Loucy (cell line): Measurements from ENCODE around the gene TIGD7.
A peak's percentile ranks its signal among the peaks of the same experiment; 100 is the strongest.
"Not testable (repeated sequence)": the region's sequence is repeated elsewhere in the genome, so short reads cannot be mapped to it uniquely, and the experiment has no call there.

Experiments used
- H2AFZ ChIP-seq: fragments of 200-600 bp; sonication (generic); 2 replicates; pipeline ENCODE4 v1.6.0; 2016; ENCODE audit warnings: antibody characterized with exemption, mild to moderate bottlenecking, low read length, moderate library complexity
- H3F3A ChIP-seq: fragments of 200-600 bp; 2 replicates; pipeline ENCODE4 v1.6.0; 2016; ENCODE audit warnings: antibody characterized with exemption, low read depth, mild to moderate bottlenecking
- H3K27me3 ChIP-seq: fragments of 200-600 bp; sonication (generic); 2 replicates; pipeline ENCODE4 v1.6.1; 2014; ENCODE audit warnings: low read length, mild to moderate bottlenecking; ENCODE audit not compliant: insufficient read depth, poor library complexity, severe bottlenecking
- H3K36me3 ChIP-seq: fragments of 200-600 bp; sonication (generic); 2 replicates; pipeline ENCODE4 v1.6.1; 2016; ENCODE audit warnings: low read length; ENCODE audit not compliant: insufficient read depth
- H3K4me1 ChIP-seq: fragments of 200-600 bp; sonication (generic); 2 replicates; pipeline ENCODE4 v1.5.1; 2014; ENCODE audit warnings: low read length, mild to moderate bottlenecking; ENCODE audit not compliant: insufficient read depth, poor library complexity, severe bottlenecking
- H3K4me2 ChIP-seq: fragments of 200-600 bp; sonication (generic); 2 replicates; pipeline ENCODE4 v1.6.0; 2014; ENCODE audit warnings: antibody characterized with exemption, low read length, low read depth, mild to moderate bottlenecking; ENCODE audit not compliant: poor library complexity, severe bottlenecking
- H3K4me3 ChIP-seq: fragments of 200-600 bp; sonication (generic); 2 replicates; pipeline ENCODE4 v1.5.1; 2014; ENCODE audit warnings: low read length, mild to moderate bottlenecking, mixed read lengths; ENCODE audit not compliant: poor library complexity, severe bottlenecking
- H3K79me2 ChIP-seq: fragments of 200-600 bp; sonication (generic); 2 replicates; pipeline ENCODE4 v1.6.1; 2014; ENCODE audit warnings: low read length; ENCODE audit not compliant: insufficient read depth
- H3K9ac ChIP-seq: fragments of 200-600 bp; sonication (generic); 2 replicates; pipeline ENCODE4 v1.6.0; 2014; ENCODE audit warnings: mild to moderate bottlenecking, low read depth, low read length, moderate library complexity; ENCODE audit not compliant: poor library complexity, severe bottlenecking
- H3K9me2 ChIP-seq: fragments of 200-600 bp; sonication (generic); replicated peaks from 2 replicates; pipeline ENCODE4 v1.6.1; 2016; ENCODE audit warnings: low read depth, low read length, mixed read lengths
- H3K9me3 ChIP-seq: fragments of 200-600 bp; sonication (generic); 2 replicates; pipeline ENCODE4 v1.6.1; 2014; ENCODE audit warnings: mild to moderate bottlenecking, antibody characterized with exemption, low read length, low read depth; ENCODE audit not compliant: insufficient read depth
- H4K20me1 ChIP-seq: fragments of 200-600 bp; sonication (generic); 2 replicates; pipeline ENCODE4 v1.6.0; 2014; ENCODE audit warnings: antibody characterized with exemption, low read length, mild to moderate bottlenecking; ENCODE audit not compliant: insufficient read depth, poor library complexity, severe bottlenecking
- CTCF ChIP-seq: fragments of 200-600 bp; sonication (generic); conservative IDR thresholded peaks from 2 replicates; pipeline ENCODE4 v1.5.1; 2014; ENCODE audit warnings: mild to moderate bottlenecking, antibody characterized with exemption, low read length
- EZH2phosphoT487 ChIP-seq: fragments of 200-600 bp; IDR thresholded peaks from 2 replicates; pipeline ENCODE4 v1.6.1; 2018; ENCODE audit warnings: antibody characterized with exemption, mild to moderate bottlenecking, moderate library complexity, borderline replicate concordance

TIGD7 gene

GRCh38 chr16:3274490-3274889 is 30.7 kb downstream of the TIGD7 start:
- no peaks in the 10 kb centered on the region for H4K20me1 ChIP-seq
- H3K9ac ChIP-seq: peak overlapping the region; percentile 52
- H3K4me3 ChIP-seq: no peak overlapping the region
- peak overlapping the region; percentile 53 for H3K4me2 ChIP-seq
- H3F3A ChIP-seq: no peaks in the 10 kb centered on the region
- H2AFZ ChIP-seq: peak overlapping the region; percentile 41
- H3K27me3 ChIP-seq: no peaks in the 10 kb centered on the region
- no peaks in the 10 kb centered on the region for H3K79me2 ChIP-seq
- H3K9me2 ChIP-seq: no peaks in the 10 kb centered on the region
- TF ChIP-seq EZH2phosphoT487 (no peak), CTCF (no peak)
- H3K4me1 ChIP-seq: no peaks in the 10 kb centered on the region
- no peaks in the 10 kb centered on the region for H3K36me3 ChIP-seq
- no peaks in the 10 kb centered on the region for H3K9me3 ChIP-seq

- not testable (repeated sequence) for H3K9me2 ChIP-seq, H3K4me3 ChIP-seq, H3K9ac ChIP-seq, H3K4me1 ChIP-seq, H3K4me2 ChIP-seq, H3K27me3 ChIP-seq, H2AFZ ChIP-seq, H3K79me2 ChIP-seq, H3K9me3 ChIP-seq, H3F3A ChIP-seq, H3K36me3 ChIP-seq, H4K20me1 ChIP-seq
Measured at GRCh38 chr16:3271281-3271680, 33.9 kb downstream of the TIGD7 start.

DNA sequence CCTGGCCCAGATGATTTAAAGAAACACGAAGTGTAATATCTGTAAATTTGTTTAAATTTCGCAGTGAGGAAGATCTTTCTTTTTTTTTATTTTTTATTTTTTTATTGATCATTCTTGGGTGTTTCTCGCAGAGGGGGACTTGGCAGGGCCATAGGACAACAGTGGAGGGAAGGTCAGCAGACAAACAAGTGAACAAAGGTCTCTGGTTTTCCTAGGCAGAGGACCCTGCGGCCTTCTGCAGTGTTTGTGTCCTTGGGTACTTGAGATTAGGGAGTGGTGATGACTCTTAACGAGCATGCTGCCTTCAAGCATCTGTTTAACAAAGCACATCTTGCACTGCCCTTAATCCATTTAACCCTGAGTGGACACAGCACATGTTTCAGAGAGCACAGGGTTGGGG is 34.5 kb downstream of the TIGD7 start:
- not testable (repeated sequence) for H3K9me2 ChIP-seq, H3K9me3 ChIP-seq, H3K4me1 ChIP-seq, H2AFZ ChIP-seq, H4K20me1 ChIP-seq, H3K9ac ChIP-seq, H3K27me3 ChIP-seq, H3K79me2 ChIP-seq, H3K4me2 ChIP-seq, H3F3A ChIP-seq, H3K36me3 ChIP-seq, H3K4me3 ChIP-seq

DNA sequence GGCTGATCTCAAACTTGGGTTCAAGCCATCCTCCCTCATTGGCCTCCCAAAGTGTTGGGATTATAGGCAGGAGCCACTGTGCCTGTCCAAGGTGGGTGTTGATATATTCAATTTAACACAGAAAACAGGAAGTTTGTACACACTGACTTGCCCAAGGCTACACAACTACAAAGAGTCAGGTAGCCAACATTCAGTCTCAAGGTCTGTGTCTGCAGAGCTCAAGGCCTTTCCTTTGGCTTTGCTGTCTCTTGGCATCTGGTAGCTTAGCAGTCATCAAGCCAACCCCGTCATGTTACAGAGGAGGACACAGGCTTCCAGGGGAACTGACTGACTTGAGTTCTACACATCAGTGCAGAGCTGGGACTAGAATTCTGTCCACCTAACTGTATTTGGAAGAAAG is 36.9 kb downstream of the TIGD7 start:
- H2AFZ ChIP-seq: no peak overlapping the region
- no peaks in the 10 kb centered on the region for H3F3A ChIP-seq
- H3K9ac ChIP-seq: no peak overlapping the region
- H3K4me1 ChIP-seq: no peaks in the 10 kb centered on the region
- H3K36me3 ChIP-seq: no peaks in the 10 kb centered on the region
- H3K4me2 ChIP-seq: no peak overlapping the region
- no peaks in the 10 kb centered on the region for H3K27me3 ChIP-seq
- TF ChIP-seq EZH2phosphoT487: no peak
- no peak for TF ChIP-seq CTCF
- no peaks in the 10 kb centered on the region for H3K9me2 ChIP-seq
- H3K79me2 ChIP-seq: no peaks in the 10 kb centered on the region; the same call in 1 of the 2 replicates
- no peak overlapping the region for H3K4me3 ChIP-seq
- H3K9me3 ChIP-seq: no peaks in the 10 kb centered on the region
- no peaks in the 10 kb centered on the region for H4K20me1 ChIP-seq
